HG03159 (cell line): ENCODE results near the gene SCD5.

Source experiments
- ATAC-seq: cut with Tn5 transposase; IDR thresholded peaks from one replicate; pipeline ENCODE4 v1.9.1; 2021; ENCODE audit warnings: mild to moderate bottlenecking, moderate library complexity; ENCODE audit not compliant: unreplicated experiment

Gene SCD5

DNA sequence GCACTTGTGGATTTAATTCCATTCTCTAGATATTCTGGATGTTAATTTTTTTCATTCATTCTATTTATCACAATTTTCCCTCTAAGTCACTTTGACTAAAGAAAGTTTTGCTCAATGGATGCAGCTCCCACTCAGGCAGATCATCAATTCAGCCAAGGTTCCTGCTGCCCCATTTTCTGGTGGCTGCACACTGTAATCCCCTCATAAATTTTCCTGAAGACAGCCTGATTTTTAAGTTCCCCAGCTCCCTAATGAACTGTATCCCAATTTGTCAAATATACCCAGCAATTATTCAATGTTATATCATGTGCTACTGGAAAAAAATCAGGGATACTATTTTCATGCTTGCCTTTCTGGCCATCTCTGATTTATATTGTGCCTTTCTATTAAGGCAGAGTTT, 61.2 kb downstream of the SCD5 start:
- no peak for ATAC-seq

DNA sequence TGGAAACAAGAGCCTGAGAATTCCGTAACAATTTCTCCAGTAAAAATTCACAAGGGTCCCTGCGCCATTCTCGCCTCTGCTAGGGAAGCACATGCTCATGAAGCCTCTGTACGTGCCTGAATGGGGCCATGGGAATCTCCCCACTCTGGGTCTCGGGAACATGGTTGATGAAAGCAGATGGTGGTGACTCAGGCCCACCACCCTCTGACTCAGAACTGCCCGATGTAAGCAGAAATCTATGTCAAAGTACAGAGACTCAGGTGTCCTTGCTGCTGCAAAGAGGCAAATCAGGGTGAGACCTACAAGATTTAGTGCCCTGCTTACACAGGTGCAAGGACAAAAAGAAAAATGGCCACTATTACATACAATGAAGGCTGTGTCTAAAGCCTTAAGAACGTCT, 65.0 kb downstream of the SCD5 start:
- no peak for ATAC-seq

DNA sequence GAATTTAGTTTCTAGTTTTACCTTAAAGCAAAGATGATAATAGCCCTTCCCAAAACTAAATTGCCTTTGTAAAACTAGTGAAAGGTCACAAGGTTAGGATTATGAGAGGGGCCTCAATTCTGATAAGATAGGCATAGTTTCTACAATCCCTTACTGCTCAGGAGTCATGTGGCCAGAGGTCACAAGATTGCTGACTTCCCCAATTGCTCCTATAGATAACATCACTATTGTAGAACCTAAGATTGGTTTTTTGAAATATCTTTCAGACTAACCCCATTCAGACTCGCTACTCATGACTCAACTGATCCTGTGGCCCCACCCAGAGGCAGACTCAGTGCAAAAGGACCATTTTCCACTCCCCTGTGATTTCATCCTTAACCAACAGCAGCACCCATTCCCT, 70.3 kb downstream of the SCD5 start:
- ATAC-seq = no peak

DNA sequence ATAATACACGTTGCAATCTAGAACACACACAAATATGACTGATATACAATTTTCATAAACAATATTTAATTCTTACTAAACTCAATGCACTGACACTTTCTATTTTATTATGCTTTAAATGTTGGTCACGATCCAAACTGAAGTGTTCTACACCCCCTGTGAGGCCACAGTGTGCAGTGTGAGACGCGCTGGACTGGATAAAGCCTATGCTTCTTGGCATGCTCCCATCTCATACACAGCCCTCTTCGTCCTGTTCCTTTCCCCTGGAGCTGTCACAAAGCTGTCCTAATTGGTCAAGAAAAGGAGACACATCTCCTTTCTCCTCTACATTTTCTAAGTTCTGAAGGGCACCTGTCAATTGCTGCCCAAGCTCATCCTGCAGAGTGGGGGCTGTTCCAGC, 72.0 kb downstream of the SCD5 start:
- ATAC-seq = no peak

DNA sequence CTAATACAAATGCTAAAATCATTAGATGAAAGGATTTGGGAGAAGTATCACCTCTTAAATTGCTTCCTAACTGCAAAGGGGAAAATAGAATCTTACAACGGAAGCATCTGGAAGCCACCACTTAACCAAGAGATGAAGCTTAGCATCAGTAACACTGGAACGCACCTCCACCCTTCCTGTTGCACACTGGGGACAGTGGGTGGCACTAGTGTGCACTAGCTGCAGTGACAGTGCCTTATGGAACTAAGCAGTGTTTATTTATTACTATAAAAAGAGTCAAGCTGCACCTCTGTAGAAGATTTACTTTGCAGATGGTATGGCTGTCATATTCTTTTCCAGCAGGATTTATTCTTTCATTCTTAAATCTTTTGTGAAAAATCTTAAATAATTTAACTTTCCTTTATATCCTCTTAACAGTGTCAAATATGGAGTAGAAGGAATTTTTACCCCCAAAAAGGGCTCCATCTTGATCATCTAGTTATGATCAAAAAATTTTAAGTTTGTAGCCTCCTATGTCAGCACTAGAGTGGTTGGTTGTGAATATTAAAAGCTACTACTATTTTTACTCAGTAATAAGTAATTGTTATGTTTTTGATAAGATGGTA, 76.7 kb downstream of the SCD5 start:
- peak; percentile 85 for ATAC-seq

DNA sequence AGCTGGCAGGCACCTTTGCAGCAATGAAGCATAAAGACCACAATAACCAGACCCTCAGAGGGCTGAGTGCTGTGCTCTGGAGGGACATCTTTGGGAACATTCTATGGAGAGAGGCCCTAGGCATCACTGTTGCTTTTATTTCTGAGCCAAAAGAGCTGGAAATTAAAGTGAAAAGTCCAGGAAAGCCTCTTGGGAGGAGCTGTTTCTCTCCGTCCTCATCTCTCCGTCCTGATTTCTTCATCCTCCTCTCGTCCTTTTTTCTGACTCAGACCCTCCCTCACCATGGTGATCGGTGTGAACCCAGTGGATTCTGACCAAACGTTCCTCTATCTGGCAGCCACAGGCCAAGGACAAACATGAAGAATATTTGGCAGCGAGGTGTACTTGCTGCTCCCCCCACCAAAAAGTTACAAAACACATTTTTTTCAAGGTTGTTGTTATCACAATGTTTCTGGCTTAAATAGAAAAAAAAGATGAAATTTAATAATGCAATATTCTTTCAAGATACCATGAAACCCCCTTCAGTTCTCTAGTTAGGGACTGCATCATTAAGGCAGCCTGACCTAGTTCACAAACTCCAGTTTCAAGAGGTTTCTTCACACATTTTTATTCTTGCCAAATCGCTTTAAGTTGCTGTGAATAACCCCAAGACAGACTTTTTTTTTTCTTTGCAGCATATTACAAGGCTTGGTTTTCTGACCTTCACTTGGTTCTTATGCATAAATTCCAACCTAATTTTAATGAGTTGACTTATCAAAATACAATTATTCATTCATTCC, 80.2 kb downstream of the SCD5 start:
- ATAC-seq = no peak

DNA sequence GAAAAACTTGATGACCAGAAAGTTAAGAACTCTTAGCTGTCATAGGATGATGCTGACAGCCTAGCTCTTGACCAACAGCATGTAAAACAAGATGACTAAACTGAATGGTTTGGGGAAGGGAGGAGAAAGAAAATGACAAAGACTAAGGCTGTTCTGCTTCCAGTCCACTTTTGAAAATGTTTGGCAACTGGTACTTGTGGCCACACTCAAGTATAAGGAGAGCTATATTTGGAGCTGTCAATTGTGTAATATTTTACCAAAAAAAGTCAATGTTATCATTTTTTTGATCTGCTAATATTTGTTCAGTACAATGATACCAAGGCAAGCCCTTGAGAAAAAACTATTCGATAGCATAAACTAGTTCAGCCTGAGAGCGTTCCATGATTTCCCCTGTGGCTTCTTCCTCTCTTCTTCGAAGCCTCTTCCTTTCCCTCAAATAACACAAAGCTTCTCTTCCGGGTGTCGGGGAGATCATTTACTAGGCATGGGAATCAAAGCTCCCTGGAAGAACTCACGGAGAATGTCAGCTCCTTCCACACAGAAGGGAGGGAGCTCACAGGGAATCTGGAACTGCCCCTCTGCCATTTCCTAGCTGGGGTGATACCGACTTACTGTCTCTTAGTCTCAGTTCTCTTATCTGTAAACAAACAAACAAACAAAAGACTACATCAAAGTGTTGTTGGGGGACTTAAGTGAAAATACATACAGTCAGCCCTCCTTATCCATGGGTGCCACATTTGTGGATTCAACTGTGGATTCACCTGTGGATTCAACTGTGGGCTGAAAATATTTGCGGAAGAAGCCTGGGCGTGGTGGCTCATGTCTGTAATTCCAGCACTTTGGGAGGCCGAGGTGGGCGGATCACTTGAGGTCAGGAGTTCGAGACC, 82.6 kb downstream of the SCD5 start:
- ATAC-seq = no peak

DNA sequence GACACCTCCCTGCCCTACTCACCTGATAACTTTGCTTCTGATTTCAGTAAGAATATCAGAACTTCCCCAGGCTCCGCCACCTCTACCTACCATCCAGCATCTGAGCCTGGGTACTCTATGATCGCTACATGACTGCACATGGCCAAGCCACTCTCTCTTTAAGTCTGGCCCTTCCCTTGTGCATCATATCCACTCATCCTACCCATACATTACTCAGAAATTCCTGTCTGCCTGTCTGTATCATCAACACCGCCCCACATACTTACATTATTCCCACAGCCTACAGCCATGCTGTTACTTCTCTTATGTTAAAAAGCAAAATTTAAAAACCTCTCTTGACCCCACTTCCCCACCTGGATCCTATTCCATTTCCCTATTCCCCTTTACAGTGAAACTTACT, 84.7 kb downstream of the SCD5 start:
- ATAC-seq = no peak

DNA sequence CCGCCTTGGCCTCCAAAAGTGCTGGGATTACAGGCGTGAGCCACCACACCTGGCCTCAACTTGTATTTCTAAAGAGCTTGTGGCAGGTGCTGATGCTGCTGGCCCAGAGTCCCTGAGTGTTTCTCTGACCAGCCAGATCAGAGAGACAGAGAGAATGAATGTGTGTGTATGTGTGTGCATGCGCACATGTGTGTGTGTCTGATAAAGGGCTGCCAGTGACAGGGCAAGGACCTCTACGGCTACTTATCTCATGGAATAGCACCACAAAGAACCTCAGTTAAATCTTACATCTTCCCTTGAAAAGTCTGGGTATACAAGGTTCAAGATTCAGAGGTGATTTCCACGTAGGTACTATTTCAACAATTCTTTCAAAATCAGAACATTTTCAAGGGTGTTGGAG, 86.0 kb downstream of the SCD5 start:
- ATAC-seq = no peak

DNA sequence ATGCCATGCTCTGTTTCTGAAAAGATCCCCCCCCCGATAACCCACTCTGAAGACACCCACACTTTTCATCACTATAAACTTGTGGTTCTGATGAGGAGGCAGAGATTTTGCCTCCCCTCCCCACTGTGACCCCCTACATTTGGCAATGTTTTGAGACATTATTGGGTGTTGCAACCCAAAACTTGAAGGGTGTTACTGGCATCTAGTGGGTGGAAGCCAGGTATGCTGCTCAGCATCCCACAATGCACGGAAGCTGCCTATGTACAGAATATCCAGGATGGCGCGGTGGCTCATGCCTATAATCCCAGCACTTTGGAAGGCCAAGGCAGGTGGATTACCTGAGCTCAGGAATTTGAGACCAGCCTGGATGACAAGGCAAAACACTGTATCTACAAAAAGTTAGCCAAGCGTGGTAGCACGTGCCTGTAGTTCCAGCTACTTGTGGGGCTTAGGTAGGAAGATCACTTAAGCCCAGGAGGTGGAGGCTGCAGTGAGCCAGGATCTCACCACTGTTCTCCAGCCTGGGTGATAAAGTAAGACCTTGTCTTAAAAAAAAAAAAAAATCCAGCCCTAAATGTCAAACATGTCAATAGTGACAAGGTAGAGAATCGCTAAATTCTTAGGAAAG, 87.3 kb downstream of the SCD5 start:
- no peak for ATAC-seq

DNA sequence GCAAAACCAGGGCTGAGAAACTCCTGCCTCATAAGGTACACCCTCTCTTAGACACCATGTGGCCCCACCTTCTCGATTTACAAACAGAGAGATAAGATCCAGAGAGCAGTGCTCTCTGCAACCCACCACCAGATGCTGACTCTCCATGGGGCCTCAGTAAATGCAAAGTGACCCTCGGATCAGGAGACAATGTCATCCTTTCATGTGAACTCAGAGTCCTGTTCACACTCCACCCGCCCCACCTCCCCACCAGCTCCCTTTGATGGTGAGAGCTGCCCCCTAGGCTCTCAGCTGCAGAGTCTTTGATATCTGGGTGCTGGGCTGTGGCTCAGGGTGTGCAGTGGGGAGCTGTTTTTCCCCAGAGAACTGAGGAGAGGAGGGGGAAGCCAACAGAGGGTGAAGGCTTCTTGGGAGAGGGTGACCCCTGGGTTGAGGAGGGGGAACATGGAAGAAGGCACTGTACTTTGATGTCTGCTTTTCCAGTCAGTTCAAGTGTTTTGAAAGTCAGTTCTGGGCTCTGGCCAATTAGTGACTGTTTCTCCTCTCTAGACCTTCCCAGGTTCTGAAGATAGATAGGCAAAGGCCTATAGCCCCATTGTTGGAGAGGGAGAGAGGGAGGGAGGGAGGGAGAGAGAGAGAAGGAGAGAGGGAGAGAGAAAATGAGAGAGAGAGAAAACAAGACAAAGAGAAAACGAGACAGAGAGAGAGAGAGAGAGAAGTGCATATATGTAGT, 88.2 kb downstream of the SCD5 start:
- ATAC-seq = no peak

DNA sequence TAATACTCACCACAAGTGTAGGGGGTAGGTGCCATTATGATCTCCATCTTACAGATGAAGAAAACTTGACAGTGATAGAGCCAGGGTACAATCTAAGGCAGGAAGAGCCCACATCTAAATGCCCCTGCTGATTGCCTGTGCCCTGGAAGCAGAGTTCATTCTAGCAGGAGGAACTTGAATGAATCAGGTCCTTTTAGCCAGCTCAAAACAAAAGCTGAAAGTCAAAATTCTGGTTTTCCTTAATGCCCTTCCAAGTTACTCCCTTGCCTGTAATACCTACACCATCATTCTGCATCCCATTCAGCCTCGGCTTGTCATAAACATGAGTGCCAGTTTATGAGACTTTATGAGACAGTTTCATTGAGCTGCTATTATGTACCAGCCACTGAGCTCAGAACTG, 89.6 kb downstream of the SCD5 start:
- ATAC-seq = no peak

DNA sequence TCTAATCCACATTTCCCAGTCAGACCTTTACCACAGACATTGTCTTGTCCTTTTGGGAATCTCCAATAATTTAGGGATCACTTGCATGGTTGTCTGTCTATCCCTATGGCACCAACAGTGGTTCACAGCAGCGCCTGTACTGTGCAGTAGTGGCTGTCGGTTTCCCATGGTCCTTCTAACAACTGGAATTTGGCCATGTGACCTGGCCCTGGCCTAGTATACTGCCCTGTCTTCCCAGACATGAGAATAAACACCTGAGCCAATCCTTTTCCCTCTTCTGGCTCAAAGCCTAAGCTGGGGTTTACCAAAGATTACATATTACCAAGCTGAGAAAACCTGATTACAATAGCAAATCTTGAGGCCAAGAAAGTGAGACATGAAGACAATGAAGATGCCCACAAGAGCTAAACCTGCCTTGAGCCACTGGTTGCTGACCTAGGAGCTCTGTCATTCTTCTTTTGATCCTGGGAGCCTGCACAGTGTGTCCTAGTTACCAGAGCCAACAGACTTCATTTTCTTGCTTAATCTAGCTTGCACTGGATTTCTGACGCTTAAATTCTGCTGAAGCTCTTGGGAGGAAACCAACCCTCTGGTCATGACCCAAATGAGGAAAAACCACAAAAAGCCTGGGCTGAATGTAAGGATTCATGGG, 92.1 kb downstream of the SCD5 start:
- no peak for ATAC-seq

DNA sequence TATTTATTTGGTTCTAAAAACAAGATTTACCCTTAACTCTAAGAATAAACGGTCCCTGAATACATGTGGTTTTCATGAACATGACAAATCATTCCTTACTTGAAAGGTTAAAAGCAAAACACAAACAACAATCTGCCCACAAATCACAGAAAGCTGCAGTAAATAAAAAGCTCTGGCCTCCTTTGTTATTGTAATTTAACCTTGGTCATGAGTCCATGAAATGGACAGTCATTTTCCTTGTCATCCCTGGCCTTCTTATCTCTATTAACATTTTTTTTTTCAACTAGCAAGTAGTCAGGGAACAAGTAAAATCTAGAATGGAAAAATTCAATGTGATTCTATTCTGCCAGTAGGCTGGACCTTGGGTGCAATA, 92.7 kb downstream of the SCD5 start:
- no peak for ATAC-seq

DNA sequence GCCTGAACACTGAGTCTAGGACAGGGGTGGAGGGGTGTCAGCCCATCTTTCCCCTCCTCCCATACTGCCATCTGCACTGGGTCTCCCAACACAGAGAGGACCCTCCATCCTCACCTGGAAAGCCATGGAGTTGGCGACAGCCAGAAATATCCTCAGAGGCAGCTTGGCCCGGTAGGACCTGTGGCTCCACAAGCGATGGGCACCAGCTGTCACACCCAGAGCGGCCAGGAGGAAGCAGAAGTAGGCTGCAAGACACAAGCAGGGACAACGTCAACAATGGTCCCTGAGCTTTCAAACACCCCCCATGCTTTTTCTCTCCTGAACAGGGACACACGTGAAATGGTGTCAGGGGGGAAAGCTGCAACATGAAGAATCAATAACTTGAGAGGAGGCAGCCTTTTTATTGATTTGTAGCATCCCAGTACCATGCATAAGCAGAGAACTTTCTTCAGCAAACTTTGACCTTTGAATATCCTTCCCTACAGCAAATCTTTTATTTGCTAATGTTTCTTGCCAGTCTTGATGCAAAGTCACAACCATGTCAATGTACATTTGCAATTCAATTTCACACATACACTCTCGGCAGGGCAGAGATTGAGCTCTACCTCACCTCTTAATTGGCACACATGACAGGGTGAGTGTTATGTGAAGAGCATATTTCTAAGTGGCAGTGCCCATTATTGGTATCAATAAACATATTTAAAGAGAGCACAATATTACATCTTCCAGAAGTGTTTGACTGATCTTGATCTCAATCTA, 93.2 kb downstream of the SCD5 start:
- ATAC-seq = no peak

DNA sequence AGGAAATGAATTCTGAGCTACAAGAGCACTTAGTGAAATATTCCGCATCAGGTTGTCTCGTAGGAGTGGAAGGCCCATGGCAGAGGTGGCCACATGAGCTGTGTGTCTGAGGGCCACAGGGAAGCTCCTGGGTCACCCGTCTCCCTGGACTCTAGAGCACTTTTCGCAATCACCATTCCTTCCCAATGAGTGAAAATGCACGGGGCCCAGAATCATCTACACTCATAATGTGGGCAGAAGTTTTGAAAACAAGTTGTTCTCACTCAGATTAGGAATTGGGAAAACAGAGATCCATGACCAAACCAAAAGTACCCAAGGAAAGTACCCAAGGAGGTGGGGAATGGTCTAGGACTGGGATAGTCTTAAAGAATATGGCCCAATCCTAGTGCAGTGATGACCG, 94.4 kb downstream of the SCD5 start:
- ATAC-seq = no peak

DNA sequence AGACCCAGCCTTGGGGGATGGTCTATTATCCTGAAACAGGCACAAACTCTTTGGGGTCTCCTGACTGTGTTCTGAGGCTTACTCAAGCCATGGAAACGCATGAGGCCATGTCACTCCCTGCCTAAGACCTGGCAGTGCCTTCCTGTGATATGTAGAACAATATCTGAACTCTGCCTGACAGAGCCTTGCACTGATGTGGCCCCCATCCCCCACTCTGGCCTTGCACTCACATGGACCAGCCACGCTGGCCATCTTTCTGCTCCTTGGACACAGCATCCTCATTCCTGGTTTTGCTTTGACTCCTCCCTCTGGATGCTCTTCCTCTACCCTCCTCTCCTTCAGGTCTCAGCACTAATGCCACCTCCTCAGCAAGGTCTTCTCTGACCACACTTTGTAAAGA, 100.2 kb downstream of the SCD5 start:
- no peak for ATAC-seq

DNA sequence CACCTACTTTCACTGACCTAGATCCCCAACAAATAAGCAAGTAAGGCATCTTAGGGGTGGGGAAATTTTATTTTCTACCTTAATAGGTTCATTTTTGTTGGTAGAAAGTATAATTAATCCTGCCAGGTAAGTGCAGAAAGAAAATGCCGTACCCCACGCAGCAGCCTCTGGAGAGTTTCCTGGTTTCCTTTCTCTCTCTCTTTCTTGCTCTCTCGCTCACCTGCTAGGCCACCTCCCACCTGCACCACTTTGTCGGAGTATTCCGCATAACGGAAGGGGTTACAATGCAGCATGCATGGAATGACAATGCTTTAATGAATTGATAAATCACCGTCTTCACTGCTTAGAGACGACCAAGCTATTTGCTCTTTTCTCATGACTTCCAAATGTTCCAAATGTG, 101.0 kb downstream of the SCD5 start:
- no peak for ATAC-seq

DNA sequence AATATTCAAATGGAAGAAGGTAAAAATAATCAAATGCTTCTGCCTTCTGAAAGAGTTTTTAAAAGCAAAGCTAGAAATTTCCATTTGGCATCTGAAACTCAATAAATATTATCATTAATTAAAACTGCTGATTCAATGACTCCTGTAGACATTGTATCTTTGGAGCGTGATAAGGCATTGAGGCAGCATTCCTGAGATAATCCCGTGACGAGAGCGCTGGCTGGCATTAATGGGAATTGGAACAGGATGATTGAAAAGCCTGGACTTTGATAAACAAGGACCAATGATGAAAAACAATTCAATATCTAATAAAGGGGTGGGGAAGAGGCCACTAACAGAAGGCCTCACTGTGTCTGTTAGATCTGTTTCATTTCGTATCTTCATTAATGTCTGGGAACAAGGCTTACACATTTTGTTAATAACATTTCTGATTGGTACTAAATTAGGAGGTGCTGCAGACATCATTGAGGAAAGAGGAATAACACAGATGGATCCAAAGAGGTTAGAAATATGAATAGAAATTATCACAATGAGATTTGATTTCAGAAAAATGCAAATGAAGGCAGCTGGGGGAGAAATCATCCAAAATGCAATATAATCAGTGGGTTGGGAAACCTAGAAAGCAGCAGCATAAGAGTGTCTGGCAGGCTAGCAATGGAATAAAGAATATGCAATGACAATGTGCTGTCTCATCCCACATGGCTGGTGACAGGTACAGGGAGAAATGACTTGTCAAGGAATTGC, 102.3 kb downstream of the SCD5 start:
- ATAC-seq = no peak
